Naive B cell (primary cell): Measurements from ENCODE around the gene MOG. TPM values are rescaled to one million over a fixed set of nuclear protein-coding genes. Genes with fewer than 3 reads are reported as not detected.

ENCODE experiments used
- ATAC-seq, 2 donors: fragments of 150-1000 bp; cut with Tn5 transposase; 2 replicates each; pipeline ENCODE4 v1.10.0; 2021; ENCODE audit warnings: low read depth in 2 of 2, mild to moderate bottlenecking in 2 of 2, moderate library complexity in 2 of 2
- DNase-seq: peaks from one replicate; pipeline ENCODE4 v3.0.0; 2022
- H3K27ac Mint-ChIP-seq, 6 donors: one replicate each; pipeline ENCODE4 v1.8.0; 2020 to 2022; ENCODE audit warnings: mild to moderate bottlenecking in 6 of 6, mixed read lengths in 6 of 6, moderate library complexity in 5 of 6, inconsistent platforms in 2 of 6
- H3K27me3 Mint-ChIP-seq, 3 donors: one replicate each; pipeline ENCODE4 v1.8.0; 2021 to 2022; ENCODE audit warnings: mixed read lengths in 3 of 3, mild to moderate bottlenecking in 1 of 3
- H3K36me3 Mint-ChIP-seq, 2 donors: one replicate each; pipeline ENCODE4 v1.8.0; 2020 to 2022; ENCODE audit warnings: mixed read lengths in 2 of 2, inconsistent platforms in 1 of 2, mild to moderate bottlenecking in 1 of 2
- H3K4me1 Mint-ChIP-seq, 3 donors: one replicate each; pipeline ENCODE4 v1.8.0; 2020 to 2022; ENCODE audit warnings: mixed read lengths in 3 of 3, inconsistent platforms in 1 of 3, mild to moderate bottlenecking in 1 of 3, moderate library complexity in 1 of 3
- H3K4me3 Mint-ChIP-seq, 8 donors: one replicate each; pipeline ENCODE4 v1.8.0; 2020 to 2022; ENCODE audit warnings: mild to moderate bottlenecking in 8 of 8, mixed read lengths in 8 of 8, moderate library complexity in 8 of 8, inconsistent platforms in 2 of 8
- H3K9me3 Mint-ChIP-seq, 7 donors: one replicate each; pipeline ENCODE4 v1.8.0; 2020 to 2022; ENCODE audit warnings: mixed read lengths in 7 of 7, mild to moderate bottlenecking in 5 of 7, inconsistent platforms in 2 of 7, moderate library complexity in 1 of 7
- polyA plus RNA-seq, 6 donors: library from polyadenylated mRNA; unstranded; fragments of 300-500 nt; fragmentation: Illumina TruSeq; gene quantifications; one replicate each; pipeline ENCODE4 v1.2.3, GENCODE V29; 2021; ENCODE audit warnings: low read depth in 6 of 6

The MOG gene
- not detected for polyA plus RNA-seq

DNA sequence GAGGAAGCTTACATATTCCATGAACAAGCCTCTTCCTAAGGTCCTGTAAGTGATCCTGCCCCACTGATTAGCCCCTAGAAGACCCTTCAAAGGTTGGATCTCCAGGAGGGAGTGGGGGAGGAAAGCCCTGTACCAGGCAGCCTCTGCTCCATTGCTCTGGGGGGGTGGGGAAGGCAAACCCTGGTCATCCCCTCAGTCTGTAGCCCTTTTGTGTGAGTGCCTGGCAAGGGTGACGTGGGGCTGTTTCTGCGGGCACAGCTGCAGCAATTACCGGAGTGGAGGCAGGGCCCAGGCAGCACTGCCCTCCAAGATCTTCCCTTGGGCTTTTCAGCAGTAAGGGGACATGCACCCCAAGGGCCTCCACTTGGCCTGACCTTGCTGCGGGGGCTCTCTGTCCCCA, at the start of gene MOG:
Gene MOG (plus strand): TSS at position 295 of the 400 bp plus-strand sequence. CDS start 118 bp downstream, outside the sequence.
- peaks cover 31 to 66% (median 40%) of the 10 kb centered on the region in 3 donors for H3K27me3 Mint-ChIP-seq
- H3K36me3 Mint-ChIP-seq: no peaks in the 10 kb centered on the region
- no peak within 1 kb of the TSS for H3K4me3 Mint-ChIP-seq
- DNase-seq: no peak
- H3K4me1 Mint-ChIP-seq: peaks cover 1 to 5% (median 1%) of the 10 kb centered on the region in 3 donors
- ATAC-seq: no peak
- no peaks in the 10 kb centered on the region for H3K9me3 Mint-ChIP-seq
- peak within 1 kb of the TSS in 2 of 6 donors; percentile 29 to 37 for H3K27ac Mint-ChIP-seq

DNA sequence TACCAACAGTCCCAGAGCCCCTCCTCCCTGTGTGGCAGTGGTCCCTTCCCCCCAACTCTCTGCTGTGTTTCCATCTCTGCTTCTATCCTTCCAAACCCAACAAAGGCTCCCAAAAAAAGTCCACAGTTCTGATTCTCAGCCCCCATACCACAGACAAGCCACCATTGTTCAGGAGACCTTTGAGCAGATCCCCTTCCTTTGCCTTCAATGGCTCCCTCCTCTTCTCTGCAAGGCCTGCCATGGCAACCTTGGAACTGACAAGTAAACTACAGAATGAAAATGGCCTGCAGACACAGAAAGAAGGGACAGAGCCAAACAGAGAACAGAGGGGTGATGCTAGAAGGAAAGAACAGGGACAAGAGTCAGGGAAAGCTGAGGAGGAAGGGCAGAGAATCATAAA, 48.8 kb upstream of the MOG start:
- H3K36me3 Mint-ChIP-seq: peaks cover 20 to 76% of the 10 kb centered on the region in 2 donors
- H3K4me3 Mint-ChIP-seq: peak overlapping the region in 1 of 8 donors; percentile 2
- H3K27ac Mint-ChIP-seq: peak overlapping the region in 1 of 6 donors; percentile 64
- H3K27me3 Mint-ChIP-seq: no peaks in the 10 kb centered on the region
- ATAC-seq (no peak), DNase-seq (no peak)
- no peaks in the 10 kb centered on the region for H3K9me3 Mint-ChIP-seq
- peaks cover under 1 to 8% (median 5%) of the 10 kb centered on the region in 3 donors for H3K4me1 Mint-ChIP-seq

DNA sequence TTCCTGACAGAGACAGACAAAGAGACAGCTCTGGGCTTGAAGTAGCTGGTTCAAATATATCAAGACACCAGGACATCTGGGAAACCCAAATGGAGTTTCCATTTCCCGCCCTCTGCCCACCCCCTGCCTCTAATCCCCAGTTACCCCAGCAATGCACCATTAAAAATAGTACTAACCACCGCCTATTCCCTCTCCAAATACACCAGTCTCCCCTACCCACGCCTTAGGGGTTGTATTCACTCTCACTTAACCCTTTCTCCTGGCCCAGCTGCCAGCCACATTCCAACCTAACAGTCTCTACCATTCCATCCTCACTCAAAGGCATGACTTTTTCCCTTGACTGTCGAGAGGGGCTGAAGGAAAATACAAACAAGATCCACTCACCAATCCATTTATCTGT, 46.4 kb upstream of the MOG start:
- Mint-ChIP-seq H3K27ac (peak overlapping the region in 2 of 6 donors; percentile 13 to 41), H3K4me1 (peaks cover 0 to 8% (median 5%) of the 10 kb centered on the region in 3 donors), H3K9me3 (no peaks in the 10 kb centered on the region), H3K36me3 (peaks cover 34 to 67% of the 10 kb centered on the region in 2 donors), H3K4me3 (no peak overlapping the region), H3K27me3 (no peaks in the 10 kb centered on the region)
- DNase-seq (no peak), ATAC-seq (no peak)

DNA sequence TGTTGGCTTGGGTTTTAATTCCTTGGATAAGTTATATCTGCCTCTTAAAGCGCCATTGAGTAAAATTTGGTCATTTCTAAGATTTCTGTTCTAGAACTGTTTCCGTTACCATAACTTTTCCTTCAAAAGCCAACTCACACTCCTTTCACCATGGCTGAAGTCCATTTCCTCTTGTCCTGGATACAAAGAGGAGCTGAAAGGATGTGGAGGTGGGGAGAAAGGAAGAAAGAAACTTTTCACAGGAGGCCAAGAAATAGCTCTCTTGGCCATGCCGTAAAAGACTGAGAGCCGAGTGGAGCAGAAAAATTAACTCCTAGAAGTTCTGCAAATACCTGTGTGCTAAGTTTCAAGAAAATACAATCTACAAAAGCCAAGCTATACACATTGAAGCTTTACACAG, 45.5 kb upstream of the MOG start:
- no peak for DNase-seq
- ATAC-seq: no peak
- Mint-ChIP-seq H3K36me3 (peaks cover 27 to 58% of the 10 kb centered on the region in 2 donors), H3K27me3 (no peaks in the 10 kb centered on the region), H3K4me3 (no peak overlapping the region), H3K27ac (peak overlapping the region in 1 of 6 donors; percentile 29), H3K9me3 (no peaks in the 10 kb centered on the region), H3K4me1 (peaks cover 0 to 8% (median 6%) of the 10 kb centered on the region in 3 donors)

DNA sequence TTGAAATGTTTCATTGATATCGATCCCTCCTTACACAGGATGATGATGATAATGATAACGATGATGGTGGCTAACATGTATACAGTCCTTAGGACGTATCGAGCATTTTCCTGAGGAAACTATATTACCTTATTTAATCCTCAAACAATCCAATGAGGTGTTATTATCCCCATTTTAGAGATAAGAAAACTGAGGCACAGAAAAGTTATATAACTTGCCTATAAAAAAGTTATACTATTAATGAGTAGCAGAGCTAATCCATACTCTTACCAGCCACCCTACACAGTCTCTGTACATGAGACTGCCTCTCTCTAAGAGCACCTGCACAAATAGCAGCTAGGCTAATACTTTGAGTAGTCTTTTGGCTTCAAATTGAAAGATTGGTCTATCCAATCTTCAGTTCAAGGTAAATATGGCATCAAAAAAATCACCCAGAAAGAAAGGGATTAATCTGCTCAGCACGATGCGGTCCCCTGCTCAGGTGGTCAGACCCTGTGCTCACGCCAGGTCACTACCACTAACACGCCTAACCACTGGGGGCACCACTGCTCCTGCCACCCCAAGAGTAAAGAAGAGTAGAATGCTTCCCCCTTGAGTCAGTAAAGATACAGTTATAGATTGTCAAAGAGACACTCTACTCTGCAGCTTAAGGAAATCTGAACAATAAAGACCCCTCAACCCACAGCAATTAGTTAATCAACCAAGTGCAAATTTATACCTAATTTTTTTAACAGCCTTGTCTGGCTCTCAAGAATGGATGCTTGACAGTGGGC, 38.9 kb upstream of the MOG start:
- Mint-ChIP-seq H3K36me3 (peaks cover 23 to 53% of the 10 kb centered on the region in 2 donors), H3K27me3 (no peaks in the 10 kb centered on the region), H3K4me3 (no peak overlapping the region), H3K4me1 (peaks cover 2 to 15% (median 4%) of the 10 kb centered on the region in 3 donors), H3K9me3 (no peaks in the 10 kb centered on the region), H3K27ac (no peak overlapping the region)
- DNase-seq (no peak), ATAC-seq (peak; percentile 54 to 67)

DNA sequence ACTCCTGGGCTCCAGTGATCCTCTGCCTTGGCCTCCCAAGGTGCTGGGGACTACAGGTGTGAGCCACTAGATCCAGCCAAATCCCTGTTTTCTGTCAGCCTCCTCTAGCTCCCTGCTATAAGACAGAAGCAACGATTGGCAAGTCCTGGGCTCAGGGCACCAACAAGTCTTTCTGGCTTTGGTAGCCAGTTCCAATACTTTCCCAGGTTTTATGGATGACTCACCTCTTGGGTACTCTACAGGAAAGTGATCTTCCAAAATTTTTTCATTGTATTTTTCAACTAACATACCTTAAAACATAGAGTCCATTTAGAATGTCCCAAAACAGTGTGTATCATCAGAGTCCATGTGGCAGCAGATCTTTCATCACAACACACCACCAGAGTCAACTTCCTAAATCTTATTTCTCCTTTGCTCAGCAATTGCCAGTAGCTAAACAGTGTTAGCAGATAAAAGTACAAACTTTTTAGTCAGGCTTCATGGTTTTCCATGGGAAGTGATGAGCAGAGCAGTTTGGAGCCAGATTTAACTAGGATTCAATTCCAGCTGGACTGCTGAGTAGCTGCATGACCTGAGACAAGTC, 37.2 kb upstream of the MOG start:
- DNase-seq (no peak), ATAC-seq (no peak)
- peaks cover 2 to 15% (median 4%) of the 10 kb centered on the region in 3 donors for H3K4me1 Mint-ChIP-seq
- H3K27me3 Mint-ChIP-seq: no peaks in the 10 kb centered on the region
- H3K27ac Mint-ChIP-seq: peak overlapping the region in 1 of 6 donors; percentile 67
- H3K4me3 Mint-ChIP-seq: no peak overlapping the region
- H3K36me3 Mint-ChIP-seq: peaks cover 10 to 55% of the 10 kb centered on the region in 2 donors
- H3K9me3 Mint-ChIP-seq: no peaks in the 10 kb centered on the region

DNA sequence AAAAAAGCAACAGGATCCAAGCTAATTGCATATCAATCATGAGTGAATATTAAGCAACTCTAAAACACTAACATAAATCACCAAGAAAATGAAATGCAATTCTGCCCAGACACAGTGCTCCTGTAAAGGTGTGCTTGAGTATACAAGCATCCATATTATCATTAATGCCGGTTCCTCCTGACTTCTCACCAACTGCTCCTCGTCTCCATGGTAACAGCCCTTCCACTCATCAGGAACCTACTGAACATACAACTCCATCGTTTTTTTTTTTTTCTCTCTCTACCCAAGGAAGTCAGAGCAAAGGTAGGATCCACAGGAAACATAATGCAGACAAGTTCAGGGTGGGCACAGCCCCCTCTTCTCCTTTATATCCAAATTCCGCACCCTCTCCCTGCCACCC, 36.3 kb upstream of the MOG start:
- Mint-ChIP-seq H3K36me3 (peaks cover 8 to 55% of the 10 kb centered on the region in 2 donors), H3K27me3 (no peaks in the 10 kb centered on the region), H3K4me3 (no peak overlapping the region), H3K9me3 (no peaks in the 10 kb centered on the region), H3K4me1 (peaks cover 6 to 21% (median 8%) of the 10 kb centered on the region in 3 donors), H3K27ac (peak overlapping the region in 3 of 6 donors; percentile 13 to 58 (median 46))
- DNase-seq (no peak), ATAC-seq (no peak)

DNA sequence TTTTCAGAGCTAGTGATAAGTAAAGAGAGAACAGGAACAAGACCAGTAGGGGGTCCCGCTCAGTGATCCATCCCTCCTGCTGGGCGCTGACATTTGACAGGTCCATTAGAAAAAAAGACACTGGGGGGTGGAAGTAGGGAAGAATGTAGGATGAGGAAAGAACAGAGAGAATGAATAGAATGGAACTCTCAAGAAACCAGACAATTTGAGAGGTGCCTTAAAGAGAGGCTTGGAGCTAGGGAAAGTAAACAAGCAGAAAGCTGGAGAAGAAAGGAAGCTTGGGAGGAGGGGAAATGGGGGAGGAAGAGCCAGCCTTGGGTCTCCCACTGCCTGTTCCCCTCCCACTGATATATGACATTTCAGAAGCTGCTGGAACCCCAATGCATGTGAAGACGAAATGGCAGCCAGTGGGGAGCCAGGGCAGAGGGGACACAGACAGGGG, 32.4 kb upstream of the MOG start:
- peaks cover 27 to 31% (median 31%) of the 10 kb centered on the region in 3 donors for H3K4me1 Mint-ChIP-seq
- H3K27me3 Mint-ChIP-seq: no peaks in the 10 kb centered on the region
- H3K9me3 Mint-ChIP-seq: no peaks in the 10 kb centered on the region
- peaks cover 3 to 39% of the 10 kb centered on the region in 2 donors for H3K36me3 Mint-ChIP-seq
- ATAC-seq (no peak), DNase-seq (no peak)
- H3K4me3 Mint-ChIP-seq: no peak overlapping the region
- H3K27ac Mint-ChIP-seq: peak overlapping the region in 4 of 6 donors; percentile 2 to 85 (median 6)

DNA sequence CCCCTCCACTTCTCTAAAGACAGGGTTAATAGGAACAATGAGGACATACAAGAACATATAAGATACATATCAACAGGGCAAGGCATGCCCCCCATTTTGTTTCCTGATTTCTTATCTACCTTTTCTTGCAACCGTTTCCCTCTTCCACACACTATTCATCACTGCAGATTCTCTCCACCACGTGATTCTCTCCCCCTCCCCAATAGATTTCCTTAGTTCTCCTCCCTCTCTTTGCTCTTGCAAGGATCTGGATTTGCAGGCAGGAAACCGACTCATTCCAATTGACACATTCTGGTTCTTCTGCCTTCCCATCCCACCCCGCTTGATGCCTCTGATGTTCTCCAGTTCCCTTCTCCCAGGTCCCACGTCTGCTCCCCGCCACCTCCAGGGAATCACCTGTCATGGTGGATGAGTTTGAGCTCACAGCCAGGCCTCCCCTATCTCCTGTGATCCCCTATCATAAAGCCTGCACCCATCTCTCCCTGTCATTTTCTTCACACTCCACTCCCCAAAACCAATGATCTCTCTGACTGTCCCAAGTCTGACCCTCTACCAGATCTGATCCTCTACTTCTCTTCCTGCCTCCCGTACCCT, 31.5 kb upstream of the MOG start:
- Mint-ChIP-seq H3K4me1 (peaks cover 35 to 39% (median 37%) of the 10 kb centered on the region in 3 donors), H3K27me3 (no peaks in the 10 kb centered on the region), H3K9me3 (no peaks in the 10 kb centered on the region), H3K27ac (peak overlapping the region in 4 of 6 donors; percentile 1 to 72 (median 28)), H3K4me3 (peak overlapping the region in 2 of 8 donors; percentile 7 to 81), H3K36me3 (peaks cover 0 to 32% of the 10 kb centered on the region in 2 donors)
- no peak for ATAC-seq
- no peak for DNase-seq

DNA sequence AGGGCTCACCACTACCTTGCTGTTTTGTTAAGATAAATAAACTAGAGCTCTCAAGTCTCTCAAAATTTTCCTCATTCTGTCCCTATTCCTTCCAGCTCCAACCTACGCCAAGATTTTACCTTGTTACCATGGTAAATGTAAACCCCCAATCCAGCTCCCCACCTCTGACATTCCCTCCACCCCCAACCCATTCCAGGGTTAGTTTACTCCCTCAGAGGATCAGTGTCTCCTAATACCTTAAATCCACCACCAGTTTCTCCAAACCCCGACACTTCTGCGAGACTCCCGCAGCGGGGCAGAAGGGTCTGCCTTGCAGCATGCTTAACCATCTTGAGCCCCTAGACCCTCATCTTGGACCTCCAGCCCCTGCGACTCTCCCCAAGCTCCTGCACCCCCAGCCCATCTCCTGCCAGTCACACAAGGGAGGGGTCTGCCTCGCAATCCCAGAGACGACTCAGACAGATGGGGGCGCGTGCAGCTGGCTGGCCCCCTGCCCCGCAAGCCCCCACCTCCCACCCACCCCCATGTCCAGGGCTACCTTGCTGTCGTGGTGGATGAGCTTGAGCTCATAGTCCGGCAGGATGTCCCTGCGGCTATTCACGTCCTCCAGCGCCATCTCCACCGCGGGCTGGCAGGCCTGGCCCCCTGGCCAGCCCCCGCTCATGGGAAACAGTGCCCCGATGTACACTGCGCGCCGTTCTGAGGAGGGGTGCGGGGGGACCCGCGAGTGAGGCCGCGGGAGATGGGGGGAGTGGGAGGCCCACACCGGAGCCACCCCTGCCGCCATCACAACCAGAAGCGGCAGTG, 29.7 kb upstream of the MOG start:
- no peaks in the 10 kb centered on the region for H3K9me3 Mint-ChIP-seq
- DNase-seq: no peak
- no peaks in the 10 kb centered on the region for H3K27me3 Mint-ChIP-seq
- H3K4me3 Mint-ChIP-seq: peak overlapping the region; percentile 62 to 93 (median 83)
- peak in 1 of 2 donors; percentile 3 for ATAC-seq
- H3K27ac Mint-ChIP-seq: peak overlapping the region; percentile 2 to 91 (median 38)
- H3K36me3 Mint-ChIP-seq: peaks cover 0 to 21% of the 10 kb centered on the region in 2 donors
- peaks cover 47 to 55% (median 50%) of the 10 kb centered on the region in 3 donors for H3K4me1 Mint-ChIP-seq

DNA sequence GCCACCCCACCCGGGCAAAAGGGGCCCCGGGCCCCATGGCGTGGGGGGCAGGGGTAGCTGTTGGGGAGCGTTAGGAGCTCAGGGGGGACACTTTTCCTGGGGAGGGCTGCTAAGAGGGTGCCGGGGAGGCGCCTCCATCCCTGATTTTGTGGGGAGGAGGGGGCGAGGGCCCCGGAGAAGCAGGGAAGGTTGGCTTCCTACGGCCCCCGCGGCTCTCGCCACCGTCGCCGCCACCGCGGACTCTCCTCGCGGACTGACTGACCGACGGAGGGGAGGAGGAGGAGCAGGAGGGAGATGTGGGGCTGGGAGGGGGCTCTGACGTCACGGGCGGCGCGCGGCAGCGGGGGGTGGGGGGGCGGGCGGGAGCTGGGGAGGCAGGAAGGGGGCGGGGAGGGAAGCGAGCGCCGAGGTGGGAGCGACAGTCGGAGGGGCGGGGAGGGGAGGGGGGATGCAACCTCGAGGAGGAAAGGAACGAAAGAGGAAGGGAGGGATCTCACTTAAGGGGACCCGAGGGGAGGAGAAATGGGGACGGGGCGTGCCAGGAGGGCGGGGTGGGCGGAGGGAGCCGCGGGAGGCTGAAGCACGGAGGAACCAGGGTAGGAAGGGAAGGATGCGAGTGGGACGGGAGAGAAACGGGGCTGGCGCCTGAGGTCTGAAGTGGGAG, 29.0 kb upstream of the MOG start:
- H3K27me3 Mint-ChIP-seq: no peaks in the 10 kb centered on the region
- DNase-seq (peak; percentile 37), ATAC-seq (peak; percentile 12 to 18)
- H3K9me3 Mint-ChIP-seq: no peaks in the 10 kb centered on the region
- peaks cover 48 to 57% (median 51%) of the 10 kb centered on the region in 3 donors for H3K4me1 Mint-ChIP-seq
- H3K4me3 Mint-ChIP-seq: peak overlapping the region; percentile 90 to 99 (median 94)
- peaks cover 0 to 14% of the 10 kb centered on the region in 2 donors for H3K36me3 Mint-ChIP-seq
- H3K27ac Mint-ChIP-seq: peak overlapping the region in 5 of 6 donors; percentile 34 to 90 (median 57)
